HFFc6 (cell line): ENCODE measurements around the gene ADAM20. TPM values are rescaled to one million over a fixed set of nuclear protein-coding genes. Genes with fewer than 3 reads are reported as not detected.
"Not testable (repeated sequence)": the region's sequence is repeated elsewhere in the genome, so short reads cannot be mapped to it uniquely, and the experiment has no call there.

Experiments
- DNase-seq: peaks from one replicate; pipeline ENCODE4 v3.0.0-alpha.2; 2018
- H3K27ac Mint-ChIP-seq: 2 replicates; pipeline ENCODE4 v1.8.0; 2020; ENCODE audit warnings: mild to moderate bottlenecking, mixed read lengths
- H3K27me3 Mint-ChIP-seq: 2 replicates; pipeline ENCODE4 v1.8.0; 2021; ENCODE audit warnings: mild to moderate bottlenecking, moderate library complexity, mixed read lengths; ENCODE audit not compliant: insufficient read depth
- H3K36me3 Mint-ChIP-seq: 2 replicates; pipeline ENCODE4 v1.8.0; 2021; ENCODE audit warnings: low read depth, mixed read lengths
- H3K4me1 Mint-ChIP-seq: 2 replicates; pipeline ENCODE4 v1.8.0; 2020; ENCODE audit warnings: low read depth, mixed read lengths
- H3K4me3 Mint-ChIP-seq: 2 replicates; pipeline ENCODE4 v1.8.0; 2020; ENCODE audit warnings: mild to moderate bottlenecking, moderate library complexity, mixed read lengths
- H3K9me3 Mint-ChIP-seq: 2 replicates; pipeline ENCODE4 v1.8.0; 2020; ENCODE audit warnings: mild to moderate bottlenecking, mixed read lengths
- CTCF ChIP-seq: fragments of 200-600 bp; sonication (generic); IDR thresholded peaks from 2 replicates; pipeline ENCODE4 v1.5.0; 2021; ENCODE audit warnings: antibody characterized with exemption, mild to moderate bottlenecking
- total RNA-seq, 6 experiments: library from RNA; stranded (reverse); fragmentation: NEBNext Ultra II Directional; extraction: Animal tissue kit (Norgen Biotek cat#: 25700); gene quantifications; 2 replicates in 1 of 6; 3 replicates in 5 of 6; pipeline ENCODE4 v1.2.3, GENCODE V29; 2021

The ADAM20 gene
- total RNA-seq, 6 experiments from 2014 or later, result 0.07 to 0.10 (median 0.09) TPM

DNA sequence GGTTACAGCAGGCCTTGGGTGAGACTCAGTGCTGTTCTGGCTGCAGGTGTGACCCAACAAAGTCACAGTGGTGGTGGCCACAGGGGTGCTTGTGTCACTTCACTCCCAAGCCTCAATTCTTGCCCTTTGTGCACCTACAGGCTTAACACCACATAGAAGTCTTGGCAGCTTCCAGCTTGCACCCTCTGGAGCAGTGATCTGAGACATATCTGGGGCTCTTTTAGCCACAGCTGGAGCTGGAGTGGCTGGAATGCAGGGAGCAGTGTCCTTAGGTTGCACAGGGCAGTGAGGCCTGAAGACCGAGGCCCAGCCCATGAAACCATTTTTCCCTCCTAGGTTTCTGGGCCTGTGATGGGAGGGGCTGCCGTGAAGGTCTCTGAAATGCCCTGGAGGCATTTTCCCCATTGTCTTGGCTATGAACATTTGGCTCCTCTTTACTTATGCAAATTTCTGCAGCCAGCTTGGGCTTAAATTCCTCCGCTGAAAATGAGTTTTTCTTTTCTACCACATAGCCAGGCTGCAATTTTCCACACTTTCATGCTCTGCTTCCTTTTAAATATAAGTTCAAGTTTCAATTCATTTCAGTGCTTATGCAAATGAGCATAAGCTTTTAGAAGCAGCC, 45.1 kb downstream of the ADAM20 start:
- Mint-ChIP-seq H3K4me3 (no peak overlapping the region), H3K27ac (no peak overlapping the region), H3K9me3 (peaks cover 25% of the 10 kb centered on the region), H3K4me1 (no peaks in the 10 kb centered on the region), H3K27me3 (no peaks in the 10 kb centered on the region; the same call in 1 of the 2 replicates), H3K36me3 (peaks cover 19% of the 10 kb centered on the region)
- no peak for TF ChIP-seq CTCF
- DNase-seq, result no peak

GRCh38 chr14:70477356-70478105, 57.3 kb downstream of the ADAM20 start:
- H3K9me3 Mint-ChIP-seq, H3K27me3 Mint-ChIP-seq, H3K4me3 Mint-ChIP-seq, H3K27ac Mint-ChIP-seq, H3K36me3 Mint-ChIP-seq, DNase-seq, H3K4me1 Mint-ChIP-seq: not testable (repeated sequence)

DNA sequence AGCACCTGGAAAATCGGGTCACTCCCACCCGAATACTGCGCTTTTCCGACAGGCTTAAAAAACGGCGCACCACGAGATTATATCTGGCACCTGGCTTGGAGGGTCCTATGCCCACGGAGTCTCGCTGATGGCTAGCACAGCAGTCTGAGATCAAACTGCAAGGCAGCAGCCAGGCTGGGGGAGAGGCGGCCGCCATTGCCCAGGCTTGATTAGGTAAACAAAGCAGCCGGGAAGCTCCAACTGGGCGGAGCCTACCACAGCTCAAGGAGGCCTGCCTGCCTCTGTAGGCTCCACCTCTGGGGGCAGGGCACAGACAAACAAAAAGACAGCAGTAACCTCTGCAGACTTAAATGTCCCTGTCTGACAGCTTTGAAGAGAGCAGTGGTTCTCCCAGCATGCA, 59.3 kb downstream of the ADAM20 start:
- H3K36me3 Mint-ChIP-seq, H3K4me1 Mint-ChIP-seq, DNase-seq, H3K27ac Mint-ChIP-seq, H3K27me3 Mint-ChIP-seq, H3K4me3 Mint-ChIP-seq, H3K9me3 Mint-ChIP-seq: not testable (repeated sequence)

- no peak overlapping the region for H3K27ac Mint-ChIP-seq
- peaks cover 6% of the 10 kb centered on the region; the same call in 1 of the 2 replicates for H3K36me3 Mint-ChIP-seq
- no peak for DNase-seq
- no peak for TF ChIP-seq CTCF
- H3K27me3 Mint-ChIP-seq, result no peaks in the 10 kb centered on the region; the same call in 1 of the 2 replicates
- no peaks in the 10 kb centered on the region for H3K9me3 Mint-ChIP-seq
- no peak overlapping the region for H3K4me3 Mint-ChIP-seq
- H3K4me1 Mint-ChIP-seq, result no peaks in the 10 kb centered on the region
These were observed 61.0 kb downstream of the ADAM20 start for GRCh38 chr14:70473825-70474224.

Other genes starting within 250 kb of the ADAM20 start
- 10 to 100 TPM; 60.4 to 75.8 (median 62.9) TPM for gene COX16, start 175.3 kb downstream of the ADAM20 start, total RNA-seq
- gene SYNJ2BP, start 117.9 kb downstream of the ADAM20 start, total RNA-seq, result 10 to 100 TPM; 24.2 to 29.9 (median 27.2) TPM
- gene ADAM21, start 82.8 kb downstream of the ADAM20 start, total RNA-seq, result under 1 TPM; 0.31 to 0.69 (median 0.47) TPM
- gene MED6, start 65.7 kb upstream of the ADAM20 start, total RNA-seq, result 10 to 100 TPM; 34.5 to 40.6 (median 37.1) TPM
- under 1 TPM; 0.05 to 0.17 (median 0.09) TPM for gene TTC9, start 106.9 kb upstream of the ADAM20 start, total RNA-seq